ENCODE data around the gene PPEF1.
"Not testable (repeated sequence)": the region's sequence is repeated elsewhere in the genome, so short reads cannot be mapped to it uniquely, and the experiment has no call there.

The PPEF1 gene

DNA sequence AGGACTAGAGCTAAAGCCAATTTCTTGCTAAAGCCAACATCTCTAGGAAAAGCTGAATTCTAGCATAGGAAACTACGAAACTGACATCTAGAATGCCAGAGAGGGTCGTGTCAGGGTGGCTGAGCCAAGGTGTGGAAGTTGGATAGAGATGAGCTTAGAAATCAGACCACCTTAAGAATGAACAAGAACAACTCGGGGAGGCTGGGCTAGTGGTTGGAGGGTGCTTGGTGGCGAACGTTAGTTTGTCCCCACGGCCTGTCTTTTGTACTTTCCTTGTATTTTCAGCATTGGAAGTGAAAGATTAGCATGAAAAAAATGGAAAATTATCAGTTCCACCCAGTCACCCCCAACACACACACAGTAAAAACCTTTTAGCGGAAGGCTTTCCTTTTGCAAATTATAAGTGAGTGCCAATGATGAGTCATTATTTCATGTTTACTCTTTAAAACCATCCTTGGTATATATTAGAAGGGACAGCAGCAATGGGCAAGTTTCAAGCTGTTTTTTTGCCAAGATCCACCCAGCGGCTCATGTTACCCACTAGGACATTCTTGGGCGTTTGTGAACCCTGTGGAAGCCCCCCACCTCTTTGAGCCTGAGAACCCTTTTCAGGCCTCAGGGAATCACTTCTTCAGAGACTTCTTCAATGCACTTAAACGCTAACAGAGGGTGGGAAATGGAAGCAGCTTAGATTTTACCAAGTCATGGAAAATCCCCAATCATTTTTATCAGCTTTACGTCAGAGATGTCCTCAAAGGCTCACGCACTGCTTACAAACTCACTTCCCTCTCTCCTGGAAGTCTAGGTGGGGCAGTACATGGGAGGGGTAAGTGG lies 4.9 kb upstream of the PPEF1 start:
- no peak for DNase-seq

DNA sequence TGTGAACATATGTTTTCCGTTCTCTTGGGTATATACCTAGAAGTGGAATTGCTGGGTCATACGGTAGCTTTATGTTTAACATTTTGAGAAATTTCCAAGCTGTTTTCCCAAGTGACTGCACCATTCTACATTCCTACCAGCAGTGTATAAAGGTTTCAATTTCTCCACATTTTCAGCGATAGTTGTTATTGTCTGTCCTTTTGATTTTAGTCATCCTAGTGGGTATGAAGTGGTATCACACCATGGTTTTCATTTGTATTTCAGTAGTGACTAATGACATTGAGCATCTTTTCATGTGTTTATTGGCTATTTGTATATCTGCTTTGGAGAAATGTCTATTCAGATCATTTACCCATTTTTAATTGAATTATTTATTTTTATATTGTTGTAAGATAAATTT lies 2.4 kb downstream of the PPEF1 start:
- DNase-seq: no peak

DNA sequence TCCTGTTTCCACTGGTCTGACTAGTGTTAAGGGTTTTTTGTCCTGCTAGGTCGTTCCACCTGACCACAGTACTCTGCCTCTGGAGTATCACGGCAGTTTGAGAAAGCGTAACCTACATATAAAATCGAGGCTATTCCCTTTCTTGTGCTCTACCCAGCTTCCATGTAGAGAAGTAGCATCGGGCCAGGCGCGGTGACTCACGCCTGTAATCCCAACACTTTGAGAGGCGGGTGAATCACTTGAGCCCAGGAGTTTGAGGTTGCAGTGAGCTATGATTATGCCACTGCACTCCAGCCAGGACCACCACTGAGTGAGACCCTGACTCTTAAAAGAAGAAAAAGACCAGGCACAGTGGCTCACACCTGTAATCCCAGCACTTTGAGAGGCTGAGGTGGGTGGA lies 7.5 kb downstream of the PPEF1 start:
- DNase-seq: no peak

DNA sequence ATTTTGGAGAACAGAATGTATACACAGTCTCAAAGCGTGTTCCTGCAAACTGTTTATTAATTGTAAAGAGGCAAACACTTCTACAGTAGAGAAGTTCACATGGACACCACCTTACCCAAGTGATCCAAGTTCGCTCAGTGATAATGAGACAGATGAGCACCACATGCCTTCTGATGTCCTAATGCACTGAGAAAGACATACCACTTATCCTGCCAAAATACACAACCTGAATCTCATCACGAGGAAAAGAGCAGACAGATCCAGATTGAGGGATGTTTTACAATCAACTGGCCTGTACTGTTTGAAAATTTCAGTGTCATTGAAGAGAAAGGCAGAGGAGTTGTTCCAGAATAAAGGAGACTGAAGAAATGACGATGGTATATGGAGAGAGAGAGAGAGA lies 12.4 kb downstream of the PPEF1 start:
- no peak for DNase-seq

DNA sequence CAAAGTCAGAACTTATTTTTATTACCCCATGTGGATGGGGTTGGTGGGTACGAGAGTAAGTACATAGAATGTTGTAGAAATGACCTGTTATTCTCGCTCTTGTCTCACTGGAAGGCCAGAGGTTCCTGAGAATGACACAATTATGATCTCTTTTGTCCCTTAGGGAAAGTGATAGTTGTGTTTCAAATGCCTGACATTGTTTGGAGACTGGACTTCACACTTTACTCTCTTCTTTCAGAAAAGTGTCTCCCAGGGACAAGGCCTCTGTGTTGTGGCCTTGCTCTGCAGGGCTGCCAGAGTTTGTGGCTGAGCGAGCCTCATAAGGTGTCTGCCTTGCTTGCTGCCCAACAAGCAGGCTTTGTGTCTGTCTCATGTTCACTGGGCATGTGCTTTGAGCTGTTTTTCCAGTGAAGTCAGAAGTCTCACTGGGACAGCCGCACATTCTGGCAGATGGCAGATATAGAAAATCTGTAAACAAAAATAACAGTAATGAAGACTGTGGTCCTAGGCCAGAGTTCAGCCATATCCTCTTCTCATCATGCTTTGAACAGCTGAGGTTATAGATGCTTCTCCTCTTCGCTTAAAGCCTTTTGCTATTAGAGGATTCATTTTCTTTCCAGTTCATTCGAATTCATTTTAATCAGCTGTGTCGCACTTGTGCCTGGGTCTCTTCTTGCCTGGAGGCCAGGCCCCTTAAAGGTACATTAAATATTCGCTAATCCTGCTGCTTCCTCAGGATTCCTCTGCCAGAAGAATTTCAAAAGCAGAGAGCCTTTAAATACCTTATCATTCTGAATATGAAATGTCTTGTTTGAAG lies 14.4 kb downstream of the PPEF1 start:
- DNase-seq: no peak

DNA sequence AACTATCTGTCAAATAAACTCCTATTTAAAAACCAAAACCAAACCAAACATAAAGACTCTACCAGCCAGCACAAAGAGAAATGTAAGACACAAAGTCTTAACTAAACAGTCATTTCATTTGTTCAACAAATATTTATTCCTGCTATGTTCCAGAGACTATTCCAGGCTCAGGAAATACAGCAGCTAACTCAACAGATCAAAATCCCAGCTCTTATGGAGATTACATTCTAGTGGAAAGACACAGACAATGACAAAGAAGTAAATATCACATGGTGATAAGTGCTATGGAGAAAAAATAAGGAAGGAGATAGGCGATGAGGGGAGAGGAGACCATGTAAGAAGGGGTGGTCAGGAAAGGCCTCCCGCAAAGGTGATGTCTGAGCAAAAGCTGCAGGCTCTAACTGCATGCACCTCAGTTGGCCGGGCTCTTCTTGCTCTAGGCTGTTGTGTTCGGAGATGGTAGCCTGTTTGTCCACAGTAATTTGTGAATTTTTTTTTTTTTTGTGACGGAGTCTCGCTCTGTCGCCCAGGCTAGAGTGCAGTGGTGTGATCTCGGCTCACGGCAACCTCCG lies 15.1 kb downstream of the PPEF1 start:
- no peak for DNase-seq

DNA sequence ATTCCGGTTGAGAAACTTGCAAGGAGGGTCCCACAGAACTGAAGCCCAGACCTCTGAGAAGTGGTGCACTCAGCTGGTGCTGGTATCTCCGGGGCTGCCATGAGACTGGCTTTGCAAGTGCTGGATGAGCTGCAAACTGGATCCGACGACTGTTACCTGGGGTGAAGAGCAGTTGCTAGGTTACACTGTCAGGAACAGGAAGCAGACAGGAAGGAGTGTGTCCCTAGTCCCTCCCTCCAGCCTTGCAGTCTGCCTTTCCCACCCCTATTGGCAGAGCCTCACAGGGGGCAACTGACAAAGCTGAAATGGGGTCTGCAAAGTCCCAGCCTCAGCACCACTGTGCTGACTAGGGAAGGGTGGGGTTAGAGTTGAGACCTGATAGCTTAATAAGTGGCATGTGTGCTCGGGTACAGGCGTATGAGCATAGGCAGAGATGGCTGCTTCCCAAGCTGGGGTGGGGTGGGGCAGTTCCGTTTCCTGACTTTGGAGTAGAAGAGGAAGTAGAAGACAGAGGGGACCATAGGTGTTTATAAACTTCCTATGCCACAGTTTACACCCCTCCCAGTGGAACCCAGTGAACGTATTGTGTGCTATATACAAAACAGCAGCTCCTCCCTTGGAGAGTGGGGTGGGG lies 18.0 kb downstream of the PPEF1 start:
- no peak for DNase-seq

DNA sequence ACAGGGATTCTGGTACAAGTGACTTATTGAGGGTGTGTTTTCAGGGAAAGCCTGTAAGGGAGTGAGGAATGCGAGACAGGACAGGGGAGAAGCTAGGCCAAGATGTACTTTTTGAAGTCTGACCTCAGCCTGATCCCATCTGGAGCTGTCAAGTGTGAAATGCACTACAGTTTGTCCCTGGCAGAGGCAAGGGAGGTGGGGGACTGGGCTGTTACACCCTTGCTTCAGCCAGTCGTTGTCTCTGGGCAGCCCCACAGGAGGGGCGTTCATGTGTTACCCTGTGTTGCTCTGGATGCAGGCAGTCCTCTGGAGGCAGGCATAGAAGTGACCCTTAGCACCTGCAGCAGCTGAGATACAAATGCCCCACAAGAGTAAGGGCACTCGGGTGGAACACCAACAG lies 25.8 kb downstream of the PPEF1 start:
- DNase-seq: no peak

DNA sequence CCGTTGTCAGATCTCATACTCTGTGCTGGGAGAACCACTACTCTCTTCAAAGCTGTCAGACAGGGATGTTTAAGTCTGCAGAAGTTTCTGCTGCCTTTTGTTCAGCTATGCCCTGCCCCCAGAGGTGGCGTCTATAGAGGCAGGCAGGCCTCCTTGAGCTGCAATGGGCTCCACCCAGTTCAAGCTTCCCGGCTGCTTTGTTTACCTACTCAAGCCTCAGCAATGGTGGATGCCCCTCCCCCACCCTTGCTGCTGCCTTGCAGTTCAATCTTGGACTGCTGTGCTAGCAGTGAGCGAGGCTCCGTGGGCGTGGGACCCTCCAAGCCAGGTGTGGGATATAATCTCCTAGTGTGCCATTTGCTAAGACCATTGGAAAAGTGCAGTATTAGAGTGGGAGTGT lies 32.2 kb downstream of the PPEF1 start:
- not testable (repeated sequence) for DNase-seq

DNA sequence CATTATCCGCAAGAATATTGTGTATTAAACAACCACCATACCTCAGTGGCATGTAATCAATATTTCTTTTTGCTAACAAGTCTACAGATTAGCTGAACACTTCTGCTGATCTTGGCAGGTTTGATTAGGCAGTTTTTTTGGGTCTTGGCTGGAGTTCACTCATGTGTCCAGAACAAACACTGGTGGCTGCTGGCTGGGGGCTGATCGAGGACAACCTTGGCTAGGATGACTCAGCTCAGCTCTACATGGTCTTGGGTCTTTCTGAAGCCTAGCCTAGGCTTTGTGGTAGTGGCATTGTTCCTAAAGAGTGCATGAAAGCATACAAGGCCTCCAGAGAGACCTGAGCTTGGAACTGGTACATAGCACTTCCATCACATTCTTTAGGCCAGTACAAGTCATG lies 41.1 kb downstream of the PPEF1 start:
- no peak for DNase-seq

DNA sequence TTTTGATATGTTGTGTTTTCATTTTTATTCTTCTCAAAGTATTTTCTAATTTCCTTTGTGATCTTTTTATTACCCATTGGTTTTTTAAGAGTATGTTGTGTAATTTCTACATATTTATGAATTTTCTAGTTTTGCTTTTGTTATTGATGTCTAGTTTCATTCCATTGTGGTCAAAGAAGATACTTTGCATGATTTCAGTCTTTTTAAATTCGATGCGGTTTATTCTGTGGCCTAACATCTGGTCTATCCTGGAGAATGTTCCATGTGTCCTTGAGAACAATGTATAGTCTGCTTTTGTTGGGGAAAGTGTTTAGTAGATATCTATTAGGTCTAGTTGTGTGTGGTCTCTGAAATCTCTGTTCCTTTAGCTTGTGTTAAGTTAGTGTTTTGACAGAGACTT lies 46.2 kb downstream of the PPEF1 start:
- DNase-seq: no peak

DNA sequence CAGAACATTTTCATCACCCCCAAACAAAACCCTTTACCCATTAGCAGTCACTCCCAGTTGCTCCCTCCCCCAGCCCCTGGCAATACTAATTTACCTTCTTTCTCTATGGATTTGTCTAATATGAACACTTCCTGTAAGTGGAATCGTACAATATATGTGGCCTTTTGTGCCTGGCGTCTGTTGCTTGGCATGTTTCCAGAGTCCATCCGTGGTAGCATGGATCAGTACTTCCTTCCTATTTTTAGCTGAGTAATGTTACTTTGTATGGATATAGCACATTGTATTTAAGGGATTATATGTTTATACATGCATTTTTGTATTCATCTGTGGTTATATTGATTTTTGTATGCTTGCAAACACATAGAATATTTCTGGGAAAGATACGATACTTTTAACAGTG lies 48.2 kb downstream of the PPEF1 start:
- no peak for DNase-seq

DNA sequence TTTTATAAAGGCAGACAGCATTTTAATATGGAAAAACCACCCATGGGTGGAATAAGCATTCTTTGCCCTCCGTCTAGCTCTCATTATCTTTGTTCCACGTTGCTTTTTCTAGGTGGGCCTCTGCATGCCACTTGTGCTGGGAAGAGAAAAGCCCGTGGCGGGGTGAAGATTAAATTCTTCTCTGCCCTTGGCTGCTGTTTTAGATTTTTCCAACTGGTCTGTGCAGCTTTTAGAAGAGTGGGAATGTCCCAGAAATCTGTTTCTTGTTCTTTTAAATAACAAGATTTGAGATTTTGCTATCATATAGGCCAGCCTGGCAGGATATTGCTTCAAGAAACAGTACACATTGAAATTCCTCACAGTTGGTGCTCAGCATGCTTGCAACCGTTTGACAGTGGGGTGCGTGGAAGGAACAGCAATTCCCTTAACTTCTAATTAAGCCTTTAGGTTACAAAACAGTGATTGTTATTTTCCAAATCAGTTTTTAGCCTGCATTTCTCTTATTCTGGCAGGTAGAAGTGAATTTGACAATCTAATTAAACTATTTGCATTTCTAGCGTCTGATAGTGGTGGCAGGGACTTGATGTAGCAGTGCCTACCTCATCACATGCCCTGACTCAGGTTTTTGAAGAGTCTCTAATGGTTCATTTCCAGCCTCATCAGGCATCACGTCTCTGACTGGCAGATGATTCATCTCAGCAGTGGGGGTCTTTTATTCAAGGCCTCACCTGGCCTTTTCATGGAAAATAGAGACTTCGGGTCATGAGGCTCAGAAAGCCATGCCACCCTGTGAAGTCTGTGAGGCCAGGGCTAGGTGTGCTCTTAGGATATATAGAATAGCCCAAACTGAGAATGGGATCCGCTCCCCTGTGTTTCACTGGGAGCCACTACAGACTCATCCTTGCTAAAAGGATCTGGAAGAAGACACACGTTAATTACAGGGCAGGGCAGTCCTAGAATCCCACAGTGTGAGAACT lies 50.8 kb downstream of the PPEF1 start:
- DNase-seq: no peak

DNA sequence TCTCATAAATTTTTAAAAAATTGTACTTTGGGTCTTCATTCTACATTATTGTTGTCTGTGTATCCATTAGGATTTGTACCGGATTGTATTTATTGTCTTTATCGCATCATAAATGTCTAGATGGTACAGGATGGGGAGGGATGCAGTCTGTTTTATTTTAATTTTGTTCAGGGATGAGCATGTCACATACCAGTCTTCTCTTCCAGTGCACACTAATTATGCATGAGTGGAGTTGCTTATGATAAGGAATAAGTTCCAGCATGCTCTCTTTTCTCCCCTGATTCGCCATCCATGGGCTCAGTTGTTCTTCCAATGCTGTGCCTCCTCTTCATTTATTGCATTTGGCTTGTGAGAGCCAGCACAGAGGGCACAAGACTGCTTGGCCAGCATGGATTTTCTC lies 54.3 kb downstream of the PPEF1 start:
- no peak for DNase-seq

DNA sequence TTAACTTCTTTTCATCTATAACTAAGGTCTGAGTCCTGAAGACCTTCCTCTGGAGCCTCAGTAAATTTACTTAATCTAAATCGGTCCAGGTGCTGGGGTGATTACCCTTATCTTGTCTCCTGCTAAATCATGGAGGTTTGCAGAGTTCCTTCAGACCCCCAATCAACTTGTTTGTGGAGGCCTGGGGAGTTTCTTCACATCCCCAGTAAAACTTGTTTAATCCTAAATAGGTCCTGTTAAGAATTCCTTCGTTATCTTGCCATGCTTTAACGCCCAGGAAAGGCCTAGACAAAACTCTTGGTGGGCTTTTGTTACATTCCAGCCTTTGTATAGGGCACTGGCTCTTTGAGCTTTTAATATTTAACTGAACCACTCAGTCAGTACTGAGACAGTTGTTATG lies 55.7 kb downstream of the PPEF1 start:
- DNase-seq: not testable (repeated sequence)

DNA sequence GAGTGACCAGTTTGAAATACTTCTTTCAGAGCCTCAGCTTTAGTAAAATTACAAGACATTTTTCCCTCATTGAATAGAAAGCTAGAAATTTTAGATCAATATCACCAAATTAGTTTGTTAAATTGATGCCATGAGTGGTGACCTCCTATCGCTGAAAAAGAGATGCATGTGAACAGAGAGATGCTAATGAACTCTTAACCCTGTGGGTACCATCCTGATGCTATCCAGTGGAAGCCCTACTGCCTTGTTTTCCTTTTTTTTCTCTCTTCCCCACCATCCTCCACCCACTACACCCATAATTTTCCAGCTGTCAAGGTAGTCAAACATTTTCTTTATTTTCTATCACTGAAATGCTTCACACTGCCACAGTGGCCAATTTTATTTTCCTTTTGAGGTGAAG lies 61.9 kb downstream of the PPEF1 start:
- no peak for DNase-seq

DNA sequence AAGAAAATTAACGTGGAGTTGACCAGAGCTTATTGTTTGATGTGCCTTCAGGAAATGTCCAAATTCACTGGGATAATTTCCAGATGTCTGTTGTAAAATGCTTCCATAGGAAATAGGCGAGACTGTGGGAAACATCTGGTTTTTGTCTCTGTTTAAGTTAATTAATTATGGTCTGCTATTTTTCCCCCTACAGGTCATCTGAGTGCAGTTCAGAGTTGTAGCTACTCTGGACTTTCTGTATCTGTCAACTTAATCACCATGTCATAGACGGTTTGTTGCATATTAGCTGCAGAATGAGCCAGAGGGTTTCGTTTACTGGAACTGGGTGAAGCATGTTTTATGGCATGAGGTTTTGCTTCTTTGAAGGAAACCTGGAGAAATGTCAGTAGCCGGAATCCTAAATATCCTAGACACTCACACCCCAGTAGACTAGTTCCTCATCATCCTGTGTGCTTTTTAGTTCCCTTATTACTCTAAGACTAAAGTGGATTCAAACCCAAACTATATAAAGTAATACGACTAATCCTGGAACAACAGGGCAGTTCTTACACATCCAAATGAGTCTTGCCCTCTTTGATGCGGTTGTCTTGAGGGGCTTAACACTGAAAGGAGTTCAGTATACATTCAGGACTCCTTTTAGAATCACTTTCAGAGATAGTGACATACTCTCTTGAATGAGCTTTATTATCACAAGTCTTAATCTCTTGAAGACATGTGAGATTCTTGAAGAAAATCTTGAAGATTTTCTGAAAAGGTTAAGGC lies 62.5 kb downstream of the PPEF1 start:
- DNase-seq: no peak

DNA sequence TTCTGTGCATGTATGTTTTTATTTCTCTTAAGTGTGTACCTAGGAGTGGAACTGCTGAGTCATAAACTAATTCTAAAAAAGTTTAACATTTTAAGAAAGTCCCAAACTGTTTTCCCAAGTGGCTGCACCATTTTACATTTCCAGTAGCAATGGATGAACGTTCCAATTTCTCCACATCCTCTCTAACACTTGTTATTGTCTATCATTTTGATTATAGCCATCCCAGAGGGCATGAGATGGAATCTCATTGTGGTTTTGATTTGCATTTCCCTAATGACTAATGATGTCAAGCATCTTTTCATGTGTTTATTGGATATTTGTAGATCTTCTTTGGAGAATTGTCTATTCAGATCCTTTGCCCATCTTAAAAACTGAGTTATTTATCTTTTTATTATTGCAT lies 82.5 kb downstream of the PPEF1 start:
- DNase-seq: no peak

DNA sequence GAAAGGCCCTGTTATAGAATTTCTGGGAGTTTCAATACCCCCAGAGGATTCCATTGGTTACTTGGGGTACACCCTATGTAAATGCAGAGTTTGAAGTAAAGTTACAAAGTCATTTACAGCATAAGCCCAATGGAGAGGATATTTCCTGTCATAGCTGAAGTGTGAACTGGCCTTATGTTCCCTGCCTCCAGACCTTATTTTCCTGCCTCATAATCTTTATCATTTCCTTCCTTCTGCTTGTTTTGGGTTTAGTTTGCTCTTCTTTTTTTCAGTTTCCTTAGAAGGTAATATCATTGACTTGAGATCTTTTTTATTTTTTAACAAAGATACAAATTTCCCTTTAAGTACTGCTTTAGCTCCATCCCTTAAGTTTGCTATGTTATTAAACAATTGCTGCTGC lies 85.4 kb downstream of the PPEF1 start:
- DNase-seq: no peak

DNA sequence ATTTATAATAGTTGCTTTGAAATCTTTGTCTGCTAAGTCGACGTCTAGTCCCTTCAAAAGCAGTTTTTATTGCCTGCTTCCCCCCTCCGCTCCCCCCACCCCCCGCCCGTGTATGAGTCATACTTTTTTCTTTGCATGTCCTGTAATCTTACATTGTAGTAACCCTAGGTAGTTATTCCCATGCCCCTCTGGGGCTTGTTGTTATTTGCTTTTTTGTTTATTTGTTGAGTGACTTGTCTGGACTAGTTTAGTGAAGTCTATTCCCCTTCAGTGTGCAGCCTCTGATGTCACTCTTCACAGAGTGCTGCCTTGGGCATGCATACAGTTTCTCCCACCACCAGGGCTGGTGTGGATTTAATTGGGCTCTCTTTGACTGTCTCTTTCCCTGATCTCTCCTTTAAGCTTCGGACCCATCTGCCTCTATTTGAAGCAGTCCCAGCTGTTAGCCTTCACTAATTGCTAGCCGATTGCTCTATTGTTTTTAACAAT lies 86.2 kb downstream of the PPEF1 start:
- no peak for DNase-seq

DNA sequence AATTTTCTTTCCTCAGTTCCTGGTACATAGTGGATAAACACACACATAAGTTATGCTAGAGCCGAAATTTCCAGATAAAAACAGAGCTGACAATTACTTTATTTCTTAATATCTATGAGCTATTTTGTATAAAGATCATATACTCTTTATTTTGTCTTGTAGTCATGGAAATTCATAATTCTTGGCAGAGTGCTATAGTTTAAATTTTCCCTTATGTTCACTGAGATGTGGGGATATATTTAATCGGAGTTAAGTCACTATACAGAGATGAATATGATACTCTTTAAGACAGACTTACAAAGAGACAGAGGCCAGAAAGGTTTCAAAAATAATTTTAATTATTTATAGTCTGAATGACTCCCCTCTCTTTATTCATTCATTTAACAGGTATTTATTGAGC lies 89.7 kb downstream of the PPEF1 start:
- DNase-seq: no peak
